Retina (tissue), 1 donor: ENCODE data around the gene DHH.

Source experiments
- DNase-seq: peaks from one replicate; pipeline ENCODE4 v3.0.0-alpha.2; 2016

The DHH gene

DNA sequence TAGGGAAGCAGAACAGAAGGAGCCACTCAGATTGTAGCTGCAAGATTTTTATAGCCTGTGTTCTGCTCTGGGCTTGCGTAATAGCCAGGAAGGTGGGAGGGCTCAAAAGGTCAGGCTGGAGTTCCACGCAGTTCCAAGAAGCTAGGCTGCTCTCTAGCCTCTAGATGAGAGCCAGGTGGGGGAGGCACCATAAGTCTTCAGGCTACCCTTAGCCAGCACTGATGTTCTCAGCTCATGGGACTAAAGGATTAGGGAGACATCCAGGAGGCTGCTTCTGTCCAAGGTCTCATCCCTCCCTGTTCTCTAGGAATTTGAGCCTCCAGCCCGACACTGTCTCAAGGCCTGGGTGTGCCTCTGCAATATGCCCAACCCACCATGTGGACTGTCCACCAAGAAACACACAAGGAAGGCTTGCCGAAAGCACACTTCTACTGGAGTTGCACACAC, 14.4 kb upstream of the DHH start:
- no peak for DNase-seq

DNA sequence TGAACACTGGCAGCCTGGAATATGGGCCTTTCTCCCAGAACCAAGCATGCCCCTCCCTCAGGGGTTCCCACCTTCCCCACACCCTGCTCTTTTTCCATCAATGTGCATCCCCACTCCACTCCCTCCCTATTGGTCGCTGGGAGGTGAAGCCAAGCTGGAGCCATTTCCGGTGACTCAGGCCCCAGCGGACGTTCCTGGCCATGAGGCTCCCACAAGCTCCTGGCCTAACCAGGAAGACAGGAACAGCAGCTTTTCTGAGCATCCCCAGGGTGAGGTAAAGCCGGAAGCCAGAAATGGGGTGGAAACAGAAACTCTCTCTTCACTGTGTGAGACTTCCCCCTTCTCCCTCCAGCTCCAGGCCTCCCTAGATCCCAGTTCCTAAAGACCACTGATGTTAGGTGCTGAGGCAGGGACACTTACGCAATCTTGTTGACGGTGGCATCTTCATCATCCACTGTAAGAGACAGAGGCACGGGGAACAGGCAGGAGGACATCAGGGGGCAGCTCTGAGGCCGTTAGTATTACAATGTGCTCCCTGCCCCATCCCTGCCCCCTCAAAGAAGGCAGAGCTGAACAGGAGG, 11.0 kb upstream of the DHH start:
- no peak for DNase-seq

DNA sequence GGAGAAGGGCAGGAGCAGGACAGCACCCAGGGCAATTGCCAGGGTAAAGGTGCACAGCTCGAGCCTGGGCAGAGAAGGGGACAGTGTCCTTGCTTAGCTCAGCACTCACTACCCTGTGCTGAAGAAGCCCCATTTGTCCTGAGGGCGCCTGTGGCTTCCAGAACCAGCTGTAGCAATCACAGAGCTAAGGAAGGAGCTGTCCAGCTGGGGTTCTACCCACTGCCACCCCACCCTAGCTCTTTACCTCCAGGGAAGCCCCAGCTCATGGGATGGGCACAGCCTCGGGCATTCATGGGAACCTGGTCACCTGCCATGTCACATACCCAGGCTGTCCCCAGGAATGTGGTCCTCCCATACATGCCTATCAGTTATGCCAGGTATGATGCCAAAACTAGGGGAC, 10.2 kb upstream of the DHH start:
- DNase-seq: no peak

DNA sequence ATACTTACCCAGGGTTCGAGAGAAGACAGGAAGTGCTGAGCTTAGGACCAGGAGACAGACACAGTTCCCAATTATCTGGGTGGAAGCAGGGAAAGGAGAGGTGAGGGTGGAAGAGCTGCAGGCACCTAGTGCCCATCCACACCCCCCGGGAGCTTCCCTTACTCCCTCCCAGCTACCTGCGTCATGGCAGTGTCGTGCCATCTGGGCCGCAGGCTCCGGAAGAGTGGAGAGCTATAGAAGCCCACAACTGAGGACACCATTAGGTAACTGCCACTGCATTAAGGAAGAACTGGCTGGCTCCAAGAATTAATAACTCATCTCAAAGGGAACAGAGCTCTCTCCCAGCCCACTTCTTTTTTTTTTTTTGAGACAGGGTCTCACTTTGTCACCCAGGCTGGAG, 5.8 kb upstream of the DHH start:
- DNase-seq: no peak

DNA sequence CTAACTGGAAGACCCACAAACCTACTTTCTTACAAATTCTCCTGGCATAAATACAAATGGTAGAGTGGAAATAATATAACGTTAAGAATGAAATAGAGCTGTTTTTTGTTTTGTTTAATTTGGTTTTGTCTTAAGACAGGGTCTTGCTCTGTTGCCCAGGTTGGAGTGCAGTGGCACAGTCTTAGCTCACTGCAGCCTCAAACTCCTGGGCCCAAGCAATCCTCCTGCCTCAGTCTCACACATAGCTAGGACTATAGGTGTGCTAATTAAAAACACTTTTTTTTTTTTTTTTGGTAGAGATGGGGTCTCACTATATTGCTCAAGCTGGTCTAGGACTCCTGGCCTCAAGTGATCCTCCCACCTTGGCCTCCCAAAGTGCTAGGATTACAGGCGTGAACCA, 4.1 kb upstream of the DHH start:
- no peak for DNase-seq

DNA sequence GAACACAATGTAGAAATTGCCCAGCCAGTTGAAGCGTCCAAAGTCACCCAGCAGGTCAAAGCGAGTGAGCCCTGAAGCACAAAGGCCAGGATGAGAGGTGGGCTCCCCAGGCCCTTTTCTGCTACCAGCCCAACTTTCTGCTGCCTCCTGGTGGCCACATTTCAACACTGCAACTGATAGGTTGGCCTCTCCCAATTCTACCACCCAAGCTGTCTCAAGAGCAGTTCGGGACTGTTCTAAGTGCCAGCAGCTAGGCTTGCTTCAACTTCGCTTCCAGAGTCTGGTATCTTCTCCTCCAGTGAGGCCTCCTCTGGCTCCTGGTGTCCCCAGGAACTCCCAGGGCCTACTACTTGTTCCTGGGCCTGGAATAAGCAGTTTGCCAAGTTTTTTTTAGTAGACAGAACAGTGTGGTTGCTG, 3.4 kb upstream of the DHH start:
- DNase-seq: peak; percentile 71

DNA sequence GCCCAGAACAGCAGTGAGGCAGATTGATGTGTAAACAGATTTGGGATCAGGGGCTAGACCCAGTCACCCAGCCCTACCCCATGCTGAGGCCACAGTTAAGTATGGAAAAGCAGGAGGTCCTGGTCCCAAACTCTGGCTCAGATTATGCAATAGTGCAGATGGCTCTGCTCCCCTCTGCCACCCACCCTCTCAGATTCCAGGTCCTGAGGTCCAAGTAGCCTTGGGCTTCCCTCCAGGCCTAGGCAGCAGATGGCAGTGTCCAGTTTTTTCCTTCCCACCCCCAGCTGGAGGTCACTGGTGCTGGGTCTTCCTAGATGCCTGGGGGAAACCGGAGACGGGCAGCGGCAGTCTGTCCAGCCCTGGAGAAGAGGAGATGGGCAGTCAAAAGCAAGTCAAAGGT, 2.8 kb upstream of the DHH start:
- peak; percentile 3 for DNase-seq

DNA sequence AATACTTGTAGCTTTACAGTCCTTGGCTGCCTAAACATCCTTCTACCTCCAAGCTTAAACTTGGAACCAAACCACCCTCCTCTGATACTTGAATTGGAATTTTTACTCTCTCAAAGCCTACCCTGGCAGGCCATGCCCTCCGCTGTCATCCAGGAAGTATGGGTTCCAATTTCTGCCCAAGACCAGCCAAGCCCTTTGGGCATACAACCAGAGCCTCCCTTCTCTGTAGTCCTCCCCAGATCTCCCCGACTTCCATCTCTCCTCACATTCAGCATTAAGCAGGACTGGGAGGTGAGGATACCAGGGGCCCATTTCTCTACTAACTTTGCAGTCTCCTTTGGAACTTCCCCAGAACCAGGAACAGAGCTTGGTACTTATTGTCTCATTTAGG, 369 bp upstream of the DHH start:
- no peak for DNase-seq

DNA sequence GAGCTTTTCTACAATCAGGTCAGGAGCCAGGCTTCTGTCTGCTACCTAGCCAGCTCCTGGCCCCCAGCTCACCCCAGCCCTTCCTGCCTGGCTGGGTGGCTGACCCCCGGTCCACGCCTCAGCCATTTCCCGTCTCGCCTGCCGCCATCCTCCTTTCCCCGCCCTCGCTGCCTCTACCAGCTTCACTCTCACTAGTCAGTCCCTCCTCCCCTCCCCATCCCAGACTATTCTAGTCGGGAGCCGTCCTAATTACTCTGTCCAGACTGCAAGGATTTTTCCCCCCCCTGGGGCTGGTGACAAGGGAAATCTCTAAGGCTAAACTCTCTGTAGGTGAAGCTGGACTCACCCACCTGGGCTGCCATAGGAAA, 825 bp downstream of the DHH start:
- DNase-seq: peak; percentile 47

DNA sequence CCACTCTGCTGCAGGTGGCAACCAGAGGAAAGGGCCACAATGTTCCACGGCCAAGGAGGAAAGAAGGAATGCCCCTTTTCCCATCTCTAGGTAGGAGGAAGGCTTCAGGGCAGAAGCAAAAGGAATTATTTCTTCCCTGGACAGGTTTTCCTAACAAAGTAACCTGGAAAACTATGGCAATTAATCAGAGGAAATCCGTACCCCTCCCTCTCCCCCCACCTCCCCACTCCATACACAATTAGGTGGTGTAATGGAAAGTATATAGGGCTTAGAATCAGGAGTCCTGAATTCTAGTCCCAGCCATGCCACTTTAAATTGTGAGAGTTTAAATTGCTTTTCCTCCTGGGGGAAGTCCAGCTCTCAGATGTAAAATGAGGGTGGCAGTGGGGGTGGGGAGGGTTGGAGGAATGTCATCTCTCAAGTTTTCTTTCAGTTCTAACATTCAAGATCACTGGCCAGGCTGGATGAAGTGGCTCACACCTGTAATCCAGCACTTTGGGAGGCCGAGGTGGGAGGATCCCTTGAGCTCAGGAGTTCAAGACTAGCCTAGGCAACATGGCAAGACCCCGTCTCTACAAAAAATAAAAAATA, 1.7 kb downstream of the DHH start:
- DNase-seq: no peak

DNA sequence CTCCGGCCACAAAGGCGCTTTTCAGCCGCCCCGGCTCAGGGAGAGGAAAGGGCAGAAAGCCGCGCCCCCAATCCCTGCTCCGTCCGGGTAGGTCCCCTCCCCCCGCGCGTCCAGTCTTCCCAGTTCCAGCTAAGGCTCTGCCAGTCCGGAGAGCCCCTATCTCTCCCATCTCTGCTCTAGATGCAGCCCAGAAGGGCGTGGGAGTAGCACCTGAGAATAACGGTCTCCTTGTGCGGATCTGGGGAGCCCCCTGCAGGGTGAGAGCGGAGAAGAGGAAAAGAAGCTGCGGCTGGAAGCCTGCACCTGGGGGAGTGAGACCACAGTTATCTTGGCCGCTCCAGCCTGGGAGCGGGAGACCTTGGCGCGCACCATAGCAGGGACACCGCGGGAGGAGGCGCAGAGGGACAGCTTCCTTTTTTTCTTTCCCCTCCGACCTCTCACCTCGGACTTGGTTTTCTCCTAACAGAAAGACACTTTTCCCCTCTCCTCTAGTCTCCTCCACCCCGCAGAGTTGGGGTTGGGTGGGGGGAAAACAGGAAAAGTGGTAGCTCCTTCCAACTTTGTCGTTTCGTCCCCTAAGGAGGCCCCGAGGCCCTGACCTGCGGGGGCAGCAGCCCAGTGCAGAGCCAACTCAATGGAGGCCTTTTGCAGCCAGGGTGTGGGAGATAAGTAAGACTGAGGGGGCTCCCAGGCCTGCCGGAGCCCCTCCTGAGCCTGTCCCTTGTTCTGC, 2.4 kb downstream of the DHH start:
- peak; percentile 74 for DNase-seq

DNA sequence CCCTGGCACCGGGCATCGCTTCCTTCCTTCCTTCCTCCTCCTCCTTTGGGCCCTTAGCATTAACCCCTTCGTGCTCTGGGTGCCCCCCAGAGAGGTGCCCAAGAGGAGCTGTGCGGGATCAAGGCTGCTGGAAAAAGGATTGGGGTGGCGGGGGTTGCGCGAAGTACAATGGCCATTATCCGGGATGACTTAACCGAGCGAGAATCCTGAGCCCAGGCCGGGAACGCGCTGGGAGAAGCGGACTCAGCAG, 2.8 kb downstream of the DHH start:
- DNase-seq: no peak

DNA sequence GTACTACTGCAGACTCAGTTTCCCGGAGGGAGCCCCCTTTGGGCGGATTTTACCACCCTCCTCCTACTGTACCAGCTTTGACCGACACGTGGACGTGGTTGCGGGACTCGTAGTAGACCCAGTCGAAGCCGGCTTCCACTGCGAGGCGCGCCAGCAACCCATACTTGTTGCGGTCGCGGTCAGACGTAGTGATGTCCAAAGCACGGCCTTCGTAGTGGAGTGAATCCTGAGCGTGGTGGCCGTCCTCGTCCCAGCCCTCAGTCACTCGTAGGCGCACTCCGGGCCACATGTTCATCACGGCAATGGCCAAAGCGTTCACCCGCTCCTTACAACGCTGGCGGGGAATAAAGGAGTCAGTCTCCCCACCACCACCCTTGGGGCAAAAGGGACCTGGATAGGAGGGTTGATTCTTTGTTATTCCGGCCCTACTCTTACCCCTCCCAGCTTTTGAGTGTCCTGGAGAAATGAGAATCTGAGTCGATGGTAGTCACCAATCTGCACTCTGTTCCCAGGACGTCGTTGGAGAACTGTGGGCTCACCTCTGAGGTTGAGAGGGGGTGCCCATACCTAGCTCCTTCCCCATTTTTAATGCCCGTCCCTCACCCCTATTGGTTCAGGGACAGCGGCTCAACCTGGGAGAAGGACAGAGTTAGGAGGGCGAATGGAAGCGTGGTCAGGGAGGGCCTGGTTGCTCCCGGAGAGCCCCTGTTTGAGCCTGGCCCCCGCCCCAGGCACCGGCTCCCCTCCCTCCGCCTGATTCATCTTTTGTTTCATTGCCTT, 3.4 kb downstream of the DHH start:
- DNase-seq: peak; percentile 50

DNA sequence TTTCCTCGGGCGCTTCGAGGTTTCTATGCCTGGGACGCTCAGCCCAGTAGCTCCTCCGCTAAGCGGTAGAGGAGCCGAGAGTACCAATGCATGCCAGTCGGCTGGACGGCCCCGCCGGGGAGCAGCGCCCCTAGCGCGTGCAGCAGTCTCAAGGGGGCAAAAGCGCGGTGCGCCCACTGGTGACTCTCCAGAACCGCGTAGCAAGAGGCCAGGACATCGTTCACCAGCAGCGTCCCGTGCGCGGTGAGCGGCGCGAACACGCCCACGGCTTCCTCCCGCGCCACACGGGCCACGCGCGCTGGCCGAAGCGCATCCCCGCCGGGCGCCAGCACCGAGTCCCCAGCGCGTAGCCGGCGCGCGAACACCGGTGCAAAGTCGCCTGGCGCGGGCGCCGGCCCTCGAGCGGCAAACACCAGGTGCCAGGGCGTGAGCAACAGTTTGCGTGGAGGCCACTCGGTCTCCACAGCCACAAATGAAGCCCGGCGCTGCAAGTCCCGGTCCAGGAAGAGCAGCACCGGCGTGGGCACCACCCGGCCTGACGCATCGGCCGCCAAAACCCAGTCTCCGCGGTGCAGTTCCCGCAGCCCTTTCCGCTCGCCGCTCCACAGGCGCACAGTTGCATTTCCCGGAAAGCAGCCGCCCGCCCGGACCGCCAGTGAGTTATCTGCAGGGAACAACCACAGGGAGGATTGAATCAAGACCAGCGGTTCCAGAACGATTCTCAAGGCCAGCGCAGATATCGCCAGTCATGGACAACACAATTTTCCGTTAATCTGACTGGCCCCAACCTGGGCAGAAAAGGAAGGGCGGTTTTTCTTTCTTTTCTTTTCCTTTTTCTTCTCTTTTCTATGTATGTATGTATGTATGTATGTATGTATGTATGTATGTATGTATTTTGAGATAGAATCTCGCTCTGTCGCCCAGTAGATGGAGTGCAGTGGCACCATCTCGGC, 4.5 kb downstream of the DHH start:
- peak; percentile 73 for DNase-seq

DNA sequence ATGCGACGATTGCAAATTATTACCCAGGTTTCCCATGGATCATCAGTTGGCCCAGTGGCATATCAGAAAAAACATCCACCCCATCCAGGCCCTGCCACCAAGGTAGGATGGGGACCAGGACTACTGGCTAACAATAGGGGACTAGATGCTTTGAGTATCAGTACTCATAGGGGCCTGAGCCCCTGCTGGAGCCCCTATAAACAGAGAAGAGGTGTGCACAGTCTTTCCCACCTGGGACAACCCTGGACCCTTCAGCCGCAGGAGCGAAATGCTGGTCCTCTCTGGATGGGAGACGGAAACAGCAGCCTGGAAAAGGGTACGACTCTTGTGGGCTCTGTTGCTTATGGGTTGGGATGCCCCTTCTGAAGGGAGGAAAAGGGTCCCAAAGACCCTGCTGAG, 5.7 kb downstream of the DHH start:
- no peak for DNase-seq

DNA sequence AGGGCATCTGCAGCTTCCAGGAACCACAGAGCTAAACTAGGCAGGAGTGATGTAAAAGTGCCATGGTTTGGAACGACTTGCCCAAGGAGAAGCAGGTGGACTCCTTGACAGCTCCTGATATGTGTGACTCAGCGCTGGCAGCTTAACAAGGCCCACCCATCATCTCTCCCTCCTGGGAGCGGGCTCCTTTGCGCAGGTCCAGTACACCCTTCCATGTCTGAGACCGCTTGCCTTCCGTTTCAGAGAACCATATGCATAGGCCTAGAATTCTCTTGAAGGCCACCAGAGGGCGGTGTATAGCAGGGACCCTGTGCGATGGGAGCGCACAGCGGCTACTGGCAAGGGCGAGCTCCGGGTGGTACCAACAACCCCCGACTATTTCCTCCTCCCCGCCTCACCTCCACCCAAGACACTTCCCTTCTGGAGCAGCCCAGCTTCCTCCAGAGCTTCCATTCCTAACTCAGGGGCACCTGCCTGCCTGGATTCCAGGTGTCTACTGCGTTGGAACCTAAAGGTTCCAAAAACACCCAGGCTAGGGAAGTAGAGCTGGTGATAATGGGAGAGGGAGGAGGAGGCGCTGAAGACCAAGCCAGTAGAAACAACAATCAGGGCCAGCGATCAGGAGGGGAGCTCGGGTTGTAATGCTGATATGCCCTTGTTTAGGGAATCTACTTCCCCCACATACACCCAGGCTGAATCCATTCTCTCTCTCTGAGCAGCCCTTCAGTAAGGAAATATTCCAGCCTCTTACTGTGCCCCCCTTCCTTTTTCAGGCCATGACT, 6.3 kb downstream of the DHH start:
- peak; percentile 85 for DNase-seq

DNA sequence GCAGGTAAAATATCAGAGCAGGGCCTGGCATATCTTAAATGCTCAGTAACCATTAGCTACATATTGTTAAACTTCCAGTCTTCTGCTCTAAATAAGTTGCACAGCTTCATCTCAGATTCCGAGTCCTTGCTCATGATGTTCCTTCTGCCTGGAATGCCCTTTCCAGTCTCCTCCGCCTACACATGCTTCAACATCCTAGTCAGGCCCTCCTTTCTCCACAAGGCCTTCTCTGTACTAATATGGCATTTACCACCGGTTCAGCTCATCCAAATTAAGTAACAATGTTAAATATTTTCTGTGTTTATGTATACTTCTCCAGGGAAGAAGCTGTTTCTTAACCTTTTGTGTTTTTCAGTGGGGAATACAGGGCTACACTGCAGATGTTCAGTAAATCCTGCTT, 8.5 kb downstream of the DHH start:
- DNase-seq: no peak

DNA sequence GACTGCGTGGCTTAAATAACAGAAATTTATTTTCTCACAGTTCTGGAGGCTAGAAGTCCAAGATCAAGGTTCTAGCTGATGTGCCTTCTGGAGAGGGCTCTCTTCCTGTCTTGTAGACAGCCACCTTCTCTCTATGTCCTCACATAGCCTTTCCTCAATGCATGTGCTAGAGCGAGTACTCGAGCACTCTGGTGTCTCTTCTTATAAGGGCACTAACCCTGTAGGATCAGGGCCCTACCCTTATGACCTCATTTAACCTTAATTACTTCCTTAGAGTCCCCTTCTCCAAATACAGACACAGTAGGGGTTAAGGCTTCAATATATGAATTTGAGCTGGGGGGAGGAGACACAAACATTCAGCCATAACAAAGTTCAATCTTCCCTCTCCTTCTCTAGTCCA, 10.2 kb downstream of the DHH start:
- no peak for DNase-seq

DNA sequence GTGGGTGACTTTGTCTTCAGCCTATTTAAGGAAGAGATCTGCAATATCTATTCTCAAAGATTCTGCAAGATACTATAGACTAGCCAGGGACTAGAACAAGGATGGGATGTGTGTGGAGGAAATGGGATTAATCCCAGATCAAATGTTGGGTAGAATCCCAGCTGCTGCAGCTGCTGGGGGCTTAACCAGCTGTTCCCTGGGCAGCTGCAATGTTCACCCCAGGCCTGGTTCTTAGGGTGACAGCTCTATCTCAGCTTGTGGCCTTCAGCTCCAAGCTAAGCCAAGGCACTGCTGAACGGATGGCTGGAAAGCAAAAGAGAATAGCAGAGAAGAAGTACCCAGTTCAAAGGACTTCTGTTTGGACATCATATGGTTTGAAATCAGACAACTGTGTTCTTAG, 14.8 kb downstream of the DHH start:
- DNase-seq: no peak

DNA sequence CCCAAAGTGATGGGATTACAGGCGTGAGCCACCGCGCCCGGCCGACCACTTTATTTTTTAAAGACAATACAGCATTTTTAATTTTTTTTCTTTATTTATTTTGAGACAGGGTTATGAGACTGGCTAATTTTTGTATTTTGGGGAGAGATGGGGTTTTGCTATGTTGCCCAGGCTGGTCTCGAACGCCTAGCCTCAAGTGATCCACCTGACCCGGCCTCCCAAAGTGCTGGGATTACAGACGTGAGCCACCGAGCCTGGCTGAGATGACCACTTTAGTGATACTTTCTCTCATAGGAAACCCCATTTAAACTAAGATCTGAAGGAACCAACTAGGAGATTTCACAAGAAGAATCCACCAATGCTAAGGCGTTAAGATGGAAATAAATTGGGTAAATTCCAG, 23.6 kb downstream of the DHH start:
- no peak for DNase-seq

DNA sequence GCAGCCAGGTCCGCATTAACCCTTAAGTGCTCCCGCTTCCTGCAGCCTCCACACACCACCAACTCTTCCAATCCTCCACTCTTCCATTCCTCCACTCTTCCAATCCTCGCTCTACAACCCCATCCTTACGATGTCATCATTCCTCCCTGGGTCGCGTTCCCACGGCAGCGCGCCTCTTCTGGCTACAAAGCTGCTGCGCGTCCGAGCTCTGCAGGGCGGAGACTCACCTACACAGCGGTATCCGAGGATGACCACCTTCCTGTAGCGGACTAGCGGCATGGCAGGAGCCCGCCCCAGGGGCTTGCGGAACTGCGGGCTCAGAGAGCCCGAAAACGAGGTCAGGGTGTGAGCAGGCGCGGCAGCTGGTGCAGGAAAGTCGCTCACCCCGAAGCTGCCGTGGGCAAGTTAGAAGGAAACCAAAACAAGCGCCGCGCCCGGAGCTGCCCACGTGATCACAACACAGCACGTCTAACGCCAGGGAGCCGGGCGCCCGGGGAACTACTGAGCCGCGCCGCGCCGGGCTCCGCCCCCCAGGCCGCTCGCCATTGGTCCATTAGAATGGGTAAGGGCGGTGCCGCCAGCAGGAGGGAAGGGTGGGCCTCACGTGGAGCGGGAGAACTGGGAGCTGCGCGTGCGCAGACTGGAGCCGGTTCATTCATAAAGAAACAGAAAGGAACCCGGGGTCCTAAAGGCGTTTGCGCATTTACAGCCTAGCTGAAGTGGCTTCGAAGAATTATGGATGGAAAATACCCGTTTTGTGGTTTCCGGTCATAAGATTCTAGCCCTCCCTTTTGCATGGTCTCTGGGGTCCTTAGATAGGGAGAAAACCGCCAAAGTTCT, 24.9 kb downstream of the DHH start, which contains the start of gene RHEBL1:
RHEBL1 (minus strand) TSS at position 473 of the 840 bp plus-strand sequence; CDS start at position 279, 194 bp downstream.
- peak; percentile 97 for DNase-seq
